OCI-LY3 (cell line): ENCODE measurements around the gene KIAA0513.

Experiments used
- H2AFZ ChIP-seq: fragments of 200-600, 300-600 bp; shearing (Covaris generic); 2 replicates; pipeline ENCODE4 v1.6.0; 2014; ENCODE audit warnings: antibody characterized with exemption, low read depth, low read length
- H3K27ac ChIP-seq: fragments of 200-600, 300-600 bp; sonication (generic); 2 replicates; pipeline ENCODE4 v1.5.1; 2014; ENCODE audit warnings: mild to moderate bottlenecking, low read length, moderate library complexity, mixed read lengths
- H3K27me3 ChIP-seq: fragments of 200-600, 300-600 bp; sonication (generic); 2 replicates; pipeline ENCODE4 v1.6.1; 2014; ENCODE audit warnings: low read depth, low read length, mixed read lengths
- H3K36me3 ChIP-seq: fragments of 200-600, 300-600 bp; sonication (generic); replicated peaks from 2 replicates; pipeline ENCODE3; 2014; ENCODE audit warnings: low read depth, low read length, mixed read lengths
- H3K4me1 ChIP-seq: fragments of 300-600, 200-600 bp; sonication (generic); 2 replicates; pipeline ENCODE4 v1.6.1; 2014; ENCODE audit warnings: low read length, mixed read lengths
- H3K4me2 ChIP-seq: fragments of 200-600, 300-600 bp; sonication (generic); 2 replicates; pipeline ENCODE4 v1.6.1; 2014; ENCODE audit warnings: low read length, mixed read lengths
- H3K4me3 ChIP-seq: fragments of 300-600, 200-600 bp; sonication (generic); 2 replicates; pipeline ENCODE4 v1.5.1; 2014; ENCODE audit warnings: antibody characterized with exemption, mild to moderate bottlenecking, low read length, moderate library complexity
- H3K79me2 ChIP-seq: fragments of 300-600, 200-600 bp; shearing (Covaris generic); 2 replicates; pipeline ENCODE4 v1.6.1; 2014; ENCODE audit warnings: mild to moderate bottlenecking, low read length, mixed read lengths
- H3K9ac ChIP-seq: fragments of 300-600, 200-600 bp; shearing (Covaris generic); 2 replicates; pipeline ENCODE4 v1.6.0; 2014; ENCODE audit warnings: mild to moderate bottlenecking, low read length, moderate library complexity
- H3K9me3 ChIP-seq: fragments of 200-600, 300-600 bp; shearing (Covaris generic); 2 replicates; pipeline ENCODE4 v1.6.1; 2014; ENCODE audit warnings: low read length, mixed read lengths; ENCODE audit not compliant: insufficient read depth
- H4K20me1 ChIP-seq: fragments of 200-600, 300-600 bp; sonication (generic); 2 replicates; pipeline ENCODE4 v1.6.1; 2016; ENCODE audit warnings: low read length, mixed read lengths; ENCODE audit not compliant: insufficient read depth
- EZH2phosphoT487 ChIP-seq: fragments of 200-600 bp; shearing (Covaris generic); IDR thresholded peaks from 2 replicates; pipeline ENCODE4 v1.6.1; 2018; ENCODE audit warnings: antibody characterized with exemption, mixed run types, low read depth
- TF ChIP-seq, protein P1 (sequence below): fragments of 200-600, 300-600 bp; sonication (generic); IDR thresholded peaks from 2 replicates; pipeline ENCODE4 v1.5.1; 2014; ENCODE audit warnings: antibody characterized with exemption, low read length, low read depth

Gene KIAA0513

DNA sequence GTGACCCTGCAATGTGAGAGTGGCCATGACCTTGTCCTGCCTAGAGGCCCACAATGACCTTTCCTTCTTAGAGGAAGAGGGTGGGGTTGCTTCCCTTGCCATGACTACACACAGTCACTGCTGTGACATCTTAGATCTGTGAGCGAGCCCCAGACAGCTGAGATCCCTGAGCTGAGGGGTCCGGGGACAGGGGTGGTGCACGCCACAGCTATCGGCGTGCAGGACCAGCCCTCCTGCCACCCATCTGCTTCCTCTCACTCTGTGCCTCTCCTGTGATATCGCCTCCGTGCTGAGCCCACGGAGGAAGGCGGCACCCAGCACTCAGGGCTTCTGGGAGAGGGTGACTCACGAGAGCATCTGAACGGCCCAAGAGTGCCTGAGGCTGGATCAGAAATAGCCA is 35.2 kb downstream of the KIAA0513 start:
- no peak overlapping the region for H3K4me3 ChIP-seq
- H3K4me1 ChIP-seq, result no peaks in the 10 kb centered on the region
- no peak overlapping the region for H2AFZ ChIP-seq
- H3K79me2 ChIP-seq, result no peaks in the 10 kb centered on the region
- H3K27me3 ChIP-seq, result peaks cover 26% of the 10 kb centered on the region
- no peak for TF ChIP-seq EZH2phosphoT487
- TF ChIP-seq, protein P1, sequence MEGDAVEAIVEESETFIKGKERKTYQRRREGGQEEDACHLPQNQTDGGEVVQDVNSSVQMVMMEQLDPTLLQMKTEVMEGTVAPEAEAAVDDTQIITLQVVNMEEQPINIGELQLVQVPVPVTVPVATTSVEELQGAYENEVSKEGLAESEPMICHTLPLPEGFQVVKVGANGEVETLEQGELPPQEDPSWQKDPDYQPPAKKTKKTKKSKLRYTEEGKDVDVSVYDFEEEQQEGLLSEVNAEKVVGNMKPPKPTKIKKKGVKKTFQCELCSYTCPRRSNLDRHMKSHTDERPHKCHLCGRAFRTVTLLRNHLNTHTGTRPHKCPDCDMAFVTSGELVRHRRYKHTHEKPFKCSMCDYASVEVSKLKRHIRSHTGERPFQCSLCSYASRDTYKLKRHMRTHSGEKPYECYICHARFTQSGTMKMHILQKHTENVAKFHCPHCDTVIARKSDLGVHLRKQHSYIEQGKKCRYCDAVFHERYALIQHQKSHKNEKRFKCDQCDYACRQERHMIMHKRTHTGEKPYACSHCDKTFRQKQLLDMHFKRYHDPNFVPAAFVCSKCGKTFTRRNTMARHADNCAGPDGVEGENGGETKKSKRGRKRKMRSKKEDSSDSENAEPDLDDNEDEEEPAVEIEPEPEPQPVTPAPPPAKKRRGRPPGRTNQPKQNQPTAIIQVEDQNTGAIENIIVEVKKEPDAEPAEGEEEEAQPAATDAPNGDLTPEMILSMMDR, result no peak
- no peak overlapping the region for H3K4me2 ChIP-seq
- H3K9ac ChIP-seq, result no peak overlapping the region
- no peaks in the 10 kb centered on the region for H3K9me3 ChIP-seq
- no peaks in the 10 kb centered on the region for H3K36me3 ChIP-seq
- H4K20me1 ChIP-seq, result no peaks in the 10 kb centered on the region
- H3K27ac ChIP-seq, result no peak overlapping the region

DNA sequence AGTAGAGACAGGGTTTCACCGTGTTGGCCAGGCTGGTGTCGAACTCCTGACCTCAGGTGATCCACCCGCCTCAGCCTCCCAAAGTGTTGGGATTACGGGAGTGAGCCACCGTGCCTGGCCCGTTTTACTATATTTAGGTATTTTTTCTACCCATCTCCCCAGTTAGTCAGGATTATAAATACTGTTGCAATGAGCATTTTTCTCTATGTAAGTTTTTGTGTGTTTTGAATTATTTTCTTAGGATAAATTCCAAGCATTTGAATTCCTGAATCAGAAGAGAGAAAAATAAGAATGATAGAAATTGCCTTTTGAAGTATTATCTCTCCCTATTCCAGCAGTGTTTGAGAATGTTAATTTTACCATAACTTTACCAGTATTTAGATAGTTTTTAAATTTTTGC is 36.6 kb downstream of the KIAA0513 start:
- H3K4me3 ChIP-seq, result no peak overlapping the region
- peaks cover 12% of the 10 kb centered on the region for H3K27me3 ChIP-seq
- no peaks in the 10 kb centered on the region for H3K79me2 ChIP-seq
- H3K9me3 ChIP-seq, result no peaks in the 10 kb centered on the region
- no peak overlapping the region for H3K27ac ChIP-seq
- H3K4me1 ChIP-seq, result no peaks in the 10 kb centered on the region
- no peaks in the 10 kb centered on the region for H3K36me3 ChIP-seq
- no peak for TF ChIP-seq EZH2phosphoT487
- TF ChIP-seq, protein P1, result no peak
- no peaks in the 10 kb centered on the region for H4K20me1 ChIP-seq
- H2AFZ ChIP-seq, result no peak overlapping the region
- H3K9ac ChIP-seq, result no peak overlapping the region
- H3K4me2 ChIP-seq, result no peak overlapping the region

DNA sequence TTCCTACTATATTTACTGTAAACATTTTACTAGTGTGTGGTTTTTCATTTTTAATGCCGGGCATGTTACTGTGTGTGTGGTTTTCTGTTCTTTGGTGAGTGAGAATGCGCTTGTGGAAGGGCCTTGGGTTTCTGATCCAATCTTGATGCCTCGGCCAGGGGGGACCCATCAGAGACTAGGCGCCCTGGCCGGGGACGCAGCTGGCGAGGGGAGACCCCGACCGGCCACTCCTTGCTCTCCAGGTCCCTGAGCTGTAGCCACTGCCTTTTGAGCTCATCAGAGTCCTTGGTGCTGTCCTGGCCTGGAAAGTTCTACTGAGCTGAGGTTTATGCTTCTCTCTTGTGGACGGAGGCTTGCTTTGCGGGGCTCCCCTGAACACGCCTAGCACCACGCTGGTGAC is 37.5 kb downstream of the KIAA0513 start:
- TF ChIP-seq, protein P1, result no peak
- TF ChIP-seq EZH2phosphoT487, result no peak
- Histone ChIP-seq H3K9me3 (no peaks in the 10 kb centered on the region), H4K20me1 (no peaks in the 10 kb centered on the region), H3K4me2 (no peak overlapping the region), H3K27ac (no peak overlapping the region), H3K4me3 (no peak overlapping the region), H3K27me3 (0 out of 2 replicates have a peak, but pooled peaks cover 11% of the 10 kb centered on the region), H3K36me3 (no peaks in the 10 kb centered on the region), H3K79me2 (no peaks in the 10 kb centered on the region), H3K4me1 (no peaks in the 10 kb centered on the region), H2AFZ (no peak overlapping the region), H3K9ac (no peak overlapping the region)

DNA sequence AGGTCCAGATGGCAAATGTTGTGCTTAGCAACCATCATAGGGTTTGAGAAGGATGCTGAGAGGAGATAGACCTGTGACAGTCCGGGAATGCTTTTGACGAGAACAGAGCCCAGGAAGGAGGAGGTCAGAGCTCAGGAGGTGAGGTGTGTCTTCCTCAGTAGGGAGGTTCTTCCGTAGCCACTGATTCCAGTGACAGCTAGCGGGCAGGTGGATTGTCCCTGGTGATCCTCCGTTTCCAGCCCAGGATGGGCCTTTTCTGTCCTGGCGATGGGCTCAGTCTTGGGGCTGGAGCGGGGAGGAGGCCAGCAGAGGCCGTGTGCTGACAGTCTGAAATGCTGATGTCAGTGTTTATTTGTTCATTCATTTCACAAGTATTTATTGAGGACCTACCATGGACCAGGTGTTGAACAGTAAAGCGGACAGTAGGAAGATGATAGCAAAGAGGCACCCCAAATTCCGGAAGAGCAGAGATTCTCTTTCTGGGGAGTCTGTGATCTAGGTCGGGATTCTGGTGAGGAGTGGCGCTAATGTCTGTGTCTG is 38.8 kb downstream of the KIAA0513 start:
- H3K9me3 ChIP-seq, result no peaks in the 10 kb centered on the region
- no peaks in the 10 kb centered on the region for H4K20me1 ChIP-seq
- no peak overlapping the region for H3K27ac ChIP-seq
- no peaks in the 10 kb centered on the region for H3K79me2 ChIP-seq
- no peak overlapping the region for H3K4me2 ChIP-seq
- H2AFZ ChIP-seq, result no peak overlapping the region
- H3K9ac ChIP-seq, result no peak overlapping the region
- no peaks in the 10 kb centered on the region for H3K4me1 ChIP-seq
- H3K36me3 ChIP-seq, result no peaks in the 10 kb centered on the region
- 0 out of 2 replicates have a peak, but pooled peaks cover 9% of the 10 kb centered on the region for H3K27me3 ChIP-seq
- TF ChIP-seq EZH2phosphoT487, result no peak
- TF ChIP-seq, protein P1, result no peak
- H3K4me3 ChIP-seq, result no peak overlapping the region
